ENCODE data around the gene C3orf18.

C3orf18 gene

DNA sequence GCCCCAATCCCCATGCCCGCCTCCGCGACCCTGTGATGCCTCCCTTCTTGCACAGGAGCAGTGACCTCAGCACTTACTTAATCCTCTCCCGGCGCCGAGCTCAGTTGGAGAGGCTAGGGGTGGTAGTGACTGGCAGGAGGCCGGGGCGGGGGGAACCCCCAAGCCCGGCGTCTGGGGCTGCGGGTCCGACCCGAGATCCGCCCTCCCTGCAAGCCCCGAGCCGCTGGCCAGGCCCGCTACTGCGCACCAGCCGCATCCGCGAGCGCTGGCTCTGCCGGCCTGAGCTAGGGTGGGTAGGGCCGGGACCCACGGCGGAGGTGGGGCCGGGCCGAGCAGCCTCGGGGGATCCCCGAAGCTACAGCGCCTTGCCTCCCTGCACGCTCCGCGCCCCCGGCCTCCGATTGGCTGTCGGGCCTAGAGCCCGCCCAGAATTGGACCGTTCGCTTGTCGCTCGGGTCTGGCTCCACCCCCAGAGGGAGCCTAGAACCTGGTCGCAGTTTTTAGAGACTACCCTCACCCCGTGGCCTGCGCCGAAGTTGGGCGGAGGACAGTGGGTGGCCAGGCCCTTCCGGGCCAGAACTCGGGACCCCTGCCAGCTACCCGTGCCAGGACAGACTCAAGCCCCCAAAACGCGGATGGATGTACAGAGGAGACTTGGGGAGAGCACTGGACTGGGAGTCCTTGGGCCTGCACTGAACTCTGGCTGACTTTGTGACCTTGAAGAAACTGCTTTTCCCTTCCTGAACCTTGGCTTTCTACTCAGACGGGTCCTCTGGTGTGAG lies at the start of gene C3orf18:
Gene C3orf18, minus strand, starts transcription at position 362 of the 782 bp plus-strand sequence. CDS start 2,048 bp downstream, outside the sequence.
- DNase-seq = peak; percentile 1

DNA sequence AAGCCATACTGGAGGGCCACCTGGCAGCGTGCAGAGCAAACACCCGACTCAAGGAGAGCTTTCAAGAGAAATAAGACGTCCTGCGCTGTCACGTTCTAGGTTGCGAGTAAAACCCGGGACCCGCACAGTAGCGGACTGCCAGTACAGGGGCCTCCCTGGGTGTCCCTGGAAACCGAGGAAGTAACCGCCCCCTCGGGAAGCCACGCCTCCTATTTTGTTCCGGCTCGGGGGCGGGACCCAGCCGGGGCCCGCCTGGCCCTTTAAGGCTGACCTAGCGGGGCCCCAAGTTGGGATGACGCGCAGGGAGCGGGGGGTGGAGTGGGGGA lies 49.2 kb upstream of the C3orf18 start:
- peak; percentile 87 for DNase-seq

DNA sequence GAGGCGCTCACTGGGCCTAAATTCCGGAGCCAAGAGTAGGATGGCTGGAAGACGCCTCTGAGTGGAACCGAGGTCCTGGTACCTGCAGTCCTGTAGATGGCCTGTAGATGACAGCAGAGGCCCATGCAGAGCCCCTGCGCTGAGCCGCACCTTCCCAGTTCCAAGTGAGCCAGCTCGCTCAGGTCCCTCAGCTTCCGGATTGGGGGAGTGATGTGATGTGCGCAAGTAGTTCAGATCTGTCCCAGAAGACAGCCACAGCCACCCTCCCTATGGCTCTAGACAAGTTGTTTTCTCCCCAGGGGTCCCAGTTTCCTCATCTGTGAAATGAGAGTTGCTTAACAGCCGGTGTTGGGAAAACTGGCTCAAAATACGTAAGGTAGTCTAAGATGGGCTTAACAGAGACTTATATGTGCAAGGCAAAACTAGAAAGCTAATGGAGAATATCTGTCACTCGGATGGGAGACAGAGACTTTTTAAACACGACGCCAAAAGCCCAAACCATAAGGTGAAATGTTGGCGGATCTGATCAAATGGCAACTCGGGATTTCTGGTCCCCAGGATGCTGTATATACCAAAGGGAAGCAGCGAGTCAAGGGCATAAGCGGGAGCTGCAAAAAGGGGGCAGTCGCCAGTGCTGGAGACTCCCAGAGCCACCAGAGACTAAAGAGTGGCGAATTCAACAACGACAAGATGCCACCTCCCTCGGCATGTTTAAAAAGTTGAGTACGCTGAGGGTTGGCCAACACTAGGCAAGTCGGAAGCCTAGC lies 48.6 kb upstream of the C3orf18 start:
- DNase-seq = peak; percentile 57

DNA sequence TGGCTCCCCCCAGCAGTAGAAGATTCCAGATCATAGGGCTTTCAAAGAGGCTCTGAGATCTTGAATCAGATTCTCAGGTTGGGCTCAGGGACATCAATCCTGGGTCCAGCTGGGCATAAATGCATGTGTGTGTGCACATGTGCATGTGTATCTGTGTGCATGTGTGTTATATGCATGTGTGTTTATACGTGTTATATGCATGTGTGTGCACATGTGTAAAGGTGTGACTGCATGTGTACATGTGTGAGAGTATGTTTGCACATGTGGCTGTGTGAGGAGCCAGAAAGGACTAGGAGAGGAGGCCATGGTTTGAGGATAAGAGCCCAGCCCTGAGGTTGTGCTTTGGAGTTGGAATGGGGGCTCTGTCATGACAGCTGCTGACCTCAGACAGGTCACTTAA lies 47.6 kb upstream of the C3orf18 start:
- no peak for DNase-seq

DNA sequence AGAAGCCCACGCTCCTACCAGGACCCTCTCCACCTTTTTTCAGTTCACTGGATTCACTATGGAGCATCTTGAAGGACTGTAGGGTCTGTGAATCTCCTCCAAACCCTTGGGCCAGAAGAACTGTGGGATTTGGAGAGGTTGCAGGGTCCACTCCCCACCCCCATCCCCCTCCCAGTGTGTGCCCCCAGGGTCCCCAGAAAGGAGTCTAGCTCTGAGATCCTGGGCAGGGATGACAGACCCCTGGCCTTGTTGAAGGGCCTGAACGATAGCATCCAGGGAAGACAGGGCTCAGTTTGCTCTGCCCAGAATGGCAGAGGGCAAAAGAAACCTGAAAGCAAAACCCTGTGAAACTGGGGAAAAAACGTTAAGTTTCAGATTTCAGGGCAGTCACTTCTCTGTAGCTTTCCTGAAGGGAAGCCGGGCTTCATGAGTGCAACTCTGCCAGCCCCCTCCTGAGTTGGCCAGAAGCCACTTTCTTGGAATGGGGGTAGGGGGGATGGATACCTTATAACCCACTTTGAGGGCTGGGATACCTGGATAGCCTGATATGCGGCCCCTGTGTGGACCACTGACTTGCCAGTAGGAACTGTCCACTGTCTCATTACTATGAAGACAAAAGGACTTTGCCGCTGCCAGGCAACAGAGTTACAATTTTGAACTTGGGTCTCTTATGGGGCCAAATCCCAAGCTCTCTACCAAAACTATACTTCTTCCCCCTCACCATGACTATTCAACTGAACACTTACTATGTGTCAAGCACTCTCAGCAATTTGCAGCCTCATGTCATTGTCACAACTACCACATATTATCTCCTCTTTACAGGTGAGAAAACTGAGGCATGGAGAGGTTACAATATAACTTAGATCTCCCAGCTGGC lies 45.7 kb upstream of the C3orf18 start:
- DNase-seq = no peak

DNA sequence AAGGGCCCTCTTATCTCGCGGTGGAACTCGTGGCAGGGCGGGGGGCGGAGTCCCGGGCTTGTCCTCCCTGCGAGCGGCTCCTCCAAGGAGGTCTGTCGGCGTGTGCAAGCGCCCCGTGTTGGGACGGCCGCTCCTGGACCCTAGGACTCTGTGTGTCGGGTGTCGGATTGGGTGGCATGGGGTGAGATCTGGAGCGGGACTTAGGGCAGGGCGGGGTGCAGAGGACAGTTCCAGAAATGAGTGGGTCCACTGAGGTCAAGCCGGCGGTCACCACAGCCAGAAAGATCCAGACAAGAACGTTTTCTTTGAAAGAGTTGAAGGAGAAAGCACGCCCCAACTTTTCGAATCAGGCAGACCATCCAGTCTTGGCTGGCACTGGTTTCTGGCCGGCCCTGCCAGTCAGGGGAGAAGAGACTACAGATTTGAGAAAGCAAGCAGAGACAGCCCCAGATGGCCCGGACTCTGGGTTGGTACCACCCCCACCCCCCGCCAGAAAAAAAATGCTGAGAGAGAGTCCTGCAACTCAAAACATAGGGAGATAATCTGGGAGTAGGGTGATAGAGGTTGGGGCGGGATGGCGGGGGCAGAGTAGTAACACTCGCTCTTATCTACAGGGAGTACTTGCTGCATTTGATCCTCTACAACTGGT lies 44.8 kb upstream of the C3orf18 start:
- DNase-seq = no peak

DNA sequence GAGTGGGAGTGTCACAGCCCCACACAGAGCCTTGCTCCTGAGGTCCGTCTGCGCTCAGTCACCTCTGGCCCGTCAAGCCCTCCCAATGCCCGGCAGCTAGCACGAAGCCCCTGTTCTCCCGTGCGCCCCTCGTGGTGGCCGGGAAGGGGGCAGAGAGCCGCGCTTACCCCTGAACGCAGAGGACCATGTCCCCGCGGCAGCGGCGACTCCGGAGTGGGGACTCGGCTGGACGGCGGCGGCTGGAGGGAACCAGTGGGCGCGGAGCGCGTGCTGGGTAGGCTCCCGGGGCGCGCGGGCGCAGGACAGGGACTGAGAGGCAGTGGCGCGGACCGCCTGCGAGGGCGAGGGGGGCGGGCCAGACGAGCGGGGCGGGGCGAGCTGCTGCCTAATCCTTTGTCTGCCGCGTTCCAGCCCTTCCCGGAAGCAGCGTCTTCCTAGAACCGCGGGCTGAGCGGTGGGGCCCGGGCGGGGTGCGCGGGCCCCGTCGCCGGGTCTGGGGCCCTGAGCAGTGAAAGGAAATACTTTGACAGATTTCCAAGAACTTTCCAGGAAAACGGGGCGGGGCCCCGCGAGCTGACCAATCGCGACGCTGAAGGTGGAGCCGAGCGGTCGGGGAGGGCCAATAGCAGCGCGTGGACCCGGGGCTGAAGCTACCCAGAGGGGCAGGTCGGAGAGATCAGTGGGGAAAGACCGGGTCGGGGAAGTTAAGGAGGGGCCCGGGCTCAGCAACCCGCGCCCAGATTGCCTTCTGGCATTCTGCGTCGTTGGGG lies 44.1 kb upstream of the C3orf18 start, which contains the start of gene CISH:
Gene CISH, minus strand, starts transcription at position 311 of the 770 bp plus-strand sequence. Its CDS starts 124 bp downstream, at position 187.
- peak; percentile 97 for DNase-seq

DNA sequence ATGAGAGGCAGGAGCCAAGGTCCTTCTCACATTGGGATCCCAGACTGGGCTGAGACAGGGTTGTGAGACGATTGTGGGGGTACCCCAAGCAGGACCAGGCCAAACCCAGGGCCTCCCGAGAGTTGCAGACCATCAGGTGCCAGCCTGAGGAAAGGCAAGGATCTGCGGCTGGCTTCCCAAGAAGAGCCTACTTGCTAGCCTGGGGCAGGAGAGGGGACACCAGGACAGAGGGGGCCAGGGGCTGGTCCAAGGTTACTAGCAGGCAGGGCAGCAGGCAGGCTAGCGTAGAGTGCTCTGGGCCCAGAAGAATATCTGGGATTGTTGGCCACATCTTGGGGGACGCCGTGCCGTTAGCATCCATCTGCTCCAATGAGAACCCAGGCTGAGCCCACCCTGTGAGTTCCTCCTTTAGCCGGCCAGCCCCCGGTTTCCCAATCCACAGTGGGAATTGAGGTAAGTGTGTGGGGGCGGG lies 43.5 kb upstream of the C3orf18 start:
- no peak for DNase-seq

DNA sequence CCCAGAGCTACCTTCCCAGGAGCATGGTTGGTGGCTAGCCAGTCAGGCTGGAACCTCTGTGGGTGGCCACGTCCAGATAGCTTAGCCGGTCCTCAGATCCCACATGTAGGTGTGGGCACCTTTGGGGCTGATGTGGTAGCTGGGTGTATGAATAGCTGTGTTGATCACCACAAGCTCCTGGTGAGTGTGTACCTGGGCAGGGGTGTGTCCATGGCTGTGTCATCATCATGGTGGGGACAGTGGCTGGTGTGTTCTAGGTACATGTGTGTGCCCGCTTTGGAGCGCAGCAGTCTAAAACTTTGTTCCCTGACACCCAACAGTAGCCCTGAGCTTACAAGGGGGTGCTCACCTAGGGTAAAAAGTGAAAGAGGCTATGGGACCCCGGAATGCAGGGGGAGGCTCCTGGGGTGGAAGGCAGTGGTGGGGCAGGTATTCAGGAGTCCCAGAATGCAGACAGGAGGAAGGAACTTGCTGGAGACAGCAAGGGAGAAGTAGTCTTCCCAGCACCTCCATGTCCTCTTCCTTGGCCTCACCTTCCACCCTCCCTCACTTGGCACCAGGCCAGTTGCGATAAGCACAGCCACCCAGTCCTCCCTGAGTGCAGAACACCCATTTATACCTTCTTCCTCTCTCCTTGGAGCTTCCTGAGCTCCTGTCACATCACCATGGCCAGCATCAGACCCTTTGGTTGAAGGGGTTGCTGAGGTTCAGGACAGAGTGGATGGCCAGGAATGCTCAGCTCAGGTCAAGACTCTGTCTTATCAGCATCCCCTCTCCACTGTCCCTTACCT lies 42.8 kb upstream of the C3orf18 start:
- no peak for DNase-seq

DNA sequence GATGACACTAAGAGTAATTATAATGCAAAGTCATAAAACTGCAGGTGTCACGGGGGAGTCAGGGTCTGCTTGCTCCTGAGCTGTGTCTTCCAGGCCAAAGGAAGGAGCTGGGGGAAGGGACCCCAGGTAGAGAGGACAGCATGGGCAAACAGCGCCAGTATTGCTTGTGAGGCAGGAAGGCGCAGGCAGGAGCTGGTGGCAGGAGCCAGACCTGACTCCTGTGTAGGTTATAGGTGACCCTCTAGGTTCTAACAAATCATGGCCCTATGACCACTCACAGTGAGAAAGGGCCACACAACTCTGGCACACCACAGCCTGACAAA lies 42.2 kb upstream of the C3orf18 start:
- DNase-seq = no peak

DNA sequence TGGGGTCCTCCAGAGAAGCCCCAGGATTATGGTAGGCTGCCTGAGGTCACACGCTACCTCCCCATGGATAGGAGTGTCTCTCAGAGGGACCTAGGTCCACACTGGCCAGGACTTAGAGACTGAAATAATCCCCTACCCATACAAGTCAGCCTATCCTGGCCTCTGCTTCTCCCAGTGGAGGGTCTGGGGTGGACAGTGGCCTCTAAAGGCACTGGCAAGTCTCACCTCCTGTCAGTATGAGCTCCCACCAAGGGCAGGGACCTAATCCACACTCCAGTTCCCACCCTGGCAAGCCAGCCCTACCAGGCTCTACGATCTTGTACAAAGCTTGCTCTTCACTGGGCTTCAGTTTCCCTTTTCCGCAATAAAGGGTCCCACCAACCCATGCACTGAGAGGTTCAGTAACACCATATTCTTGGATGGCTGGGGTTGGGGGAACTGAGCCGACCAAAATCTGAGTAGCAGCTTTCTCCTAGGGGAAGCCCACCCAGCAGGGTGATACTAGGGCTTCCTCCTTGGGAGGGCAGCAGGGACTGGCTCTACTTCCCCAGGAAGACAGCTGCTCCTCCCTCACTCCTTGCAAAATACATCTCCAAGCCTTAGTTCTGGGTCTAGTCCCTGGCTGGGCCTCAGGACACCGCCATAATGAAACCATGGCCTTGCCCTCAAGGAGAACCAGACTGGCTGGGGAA lies 41.7 kb upstream of the C3orf18 start:
- DNase-seq = peak; percentile 33

DNA sequence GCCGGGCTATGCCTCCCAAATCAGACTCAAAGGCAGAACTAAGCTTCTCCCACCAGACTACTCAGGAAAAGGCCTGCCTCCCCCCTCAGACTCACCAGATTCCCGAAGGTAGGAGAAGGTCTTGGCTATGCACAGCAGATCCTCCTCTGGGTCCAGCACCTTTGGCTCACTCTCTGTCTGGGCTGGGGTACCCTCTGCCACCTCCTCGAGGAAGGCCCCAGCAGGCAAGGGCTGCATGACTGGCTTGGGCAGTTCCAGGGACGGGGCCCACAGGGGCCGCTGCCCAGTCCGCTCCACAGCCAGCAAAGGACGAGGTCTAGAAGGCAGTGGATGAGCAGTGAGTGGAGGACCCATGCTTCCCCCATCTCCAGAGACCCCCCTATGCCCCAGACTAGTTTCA lies 40.7 kb upstream of the C3orf18 start:
- DNase-seq = no peak

DNA sequence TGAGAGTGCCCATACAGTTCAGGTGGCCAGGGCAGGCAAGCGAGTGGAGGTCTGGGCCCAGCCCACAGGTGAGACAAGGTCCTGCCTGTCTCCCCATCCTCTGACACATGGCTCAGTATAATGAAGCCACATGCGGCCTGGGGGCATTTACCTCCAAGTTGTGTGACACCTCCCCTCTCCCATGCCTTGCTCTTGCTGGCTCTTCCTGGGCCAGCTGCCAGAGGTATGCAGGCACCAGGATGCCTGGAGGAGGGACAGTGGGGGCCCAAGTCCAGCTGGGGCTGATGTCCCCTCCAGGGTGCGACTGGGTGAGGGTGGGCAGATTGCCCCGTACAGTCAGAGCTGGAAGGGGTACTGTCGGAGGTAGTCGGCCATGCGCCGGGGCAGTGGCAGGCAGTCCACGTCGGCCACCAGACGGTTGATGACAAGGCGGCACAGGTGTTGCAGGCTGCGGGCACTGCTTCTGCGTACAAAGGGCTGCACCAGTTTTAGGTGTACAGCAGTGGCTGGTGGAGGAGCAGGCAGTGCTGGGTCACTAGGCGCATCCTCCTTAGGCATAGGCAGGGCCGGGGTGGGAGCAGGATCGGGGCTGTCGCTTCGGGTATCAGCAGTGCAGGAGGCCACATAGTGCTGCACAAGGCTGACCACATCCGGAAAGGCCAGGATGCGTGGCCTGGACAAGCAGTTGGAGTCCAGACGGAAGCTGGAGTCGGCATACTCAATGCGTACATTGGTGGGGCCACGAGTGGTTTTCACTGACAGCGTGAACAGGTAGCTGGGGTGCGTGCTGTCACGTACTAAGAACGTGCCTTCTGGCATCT lies 39.9 kb upstream of the C3orf18 start:
- DNase-seq = no peak

DNA sequence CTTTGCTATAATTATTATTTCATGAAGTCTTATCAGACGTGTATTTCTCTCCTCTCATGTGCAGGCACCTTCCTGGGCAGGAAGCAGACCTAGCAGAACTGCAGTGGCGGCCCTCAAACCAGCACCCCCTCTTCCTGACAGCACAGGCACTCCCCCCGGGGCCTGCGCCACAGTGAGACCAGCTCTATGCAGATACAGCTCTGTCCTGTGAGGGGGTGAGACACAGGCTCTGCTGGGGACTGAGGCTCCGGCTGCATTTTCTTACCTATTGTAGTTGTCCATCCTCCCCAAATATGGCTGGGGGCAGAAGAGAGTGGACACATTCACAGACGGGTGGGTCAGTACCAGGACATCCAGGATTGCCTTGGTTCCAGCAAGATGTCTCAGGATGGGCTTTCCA lies 39.0 kb upstream of the C3orf18 start:
- no peak for DNase-seq

DNA sequence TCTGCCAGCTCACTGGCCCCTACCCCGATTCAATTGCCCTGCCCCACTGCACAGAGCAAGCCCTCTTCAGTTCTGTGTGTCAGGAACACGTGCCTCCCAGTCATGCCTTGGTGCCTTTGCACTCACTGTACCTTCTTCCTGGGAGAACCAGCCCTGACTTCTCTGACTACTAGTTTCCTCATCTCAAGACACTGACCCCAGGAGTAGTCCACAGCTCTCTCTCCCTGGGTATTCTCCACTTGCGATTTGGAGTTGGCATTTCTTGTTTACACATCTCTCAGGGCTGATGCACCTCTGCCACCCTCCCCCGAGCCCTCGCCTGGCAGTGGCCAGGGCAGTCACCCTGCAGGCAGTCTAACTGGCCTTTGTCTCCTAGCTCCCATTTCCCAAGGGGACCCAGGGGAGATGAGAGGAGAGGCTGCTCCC lies 38.4 kb upstream of the C3orf18 start:
- DNase-seq = peak; percentile 32

DNA sequence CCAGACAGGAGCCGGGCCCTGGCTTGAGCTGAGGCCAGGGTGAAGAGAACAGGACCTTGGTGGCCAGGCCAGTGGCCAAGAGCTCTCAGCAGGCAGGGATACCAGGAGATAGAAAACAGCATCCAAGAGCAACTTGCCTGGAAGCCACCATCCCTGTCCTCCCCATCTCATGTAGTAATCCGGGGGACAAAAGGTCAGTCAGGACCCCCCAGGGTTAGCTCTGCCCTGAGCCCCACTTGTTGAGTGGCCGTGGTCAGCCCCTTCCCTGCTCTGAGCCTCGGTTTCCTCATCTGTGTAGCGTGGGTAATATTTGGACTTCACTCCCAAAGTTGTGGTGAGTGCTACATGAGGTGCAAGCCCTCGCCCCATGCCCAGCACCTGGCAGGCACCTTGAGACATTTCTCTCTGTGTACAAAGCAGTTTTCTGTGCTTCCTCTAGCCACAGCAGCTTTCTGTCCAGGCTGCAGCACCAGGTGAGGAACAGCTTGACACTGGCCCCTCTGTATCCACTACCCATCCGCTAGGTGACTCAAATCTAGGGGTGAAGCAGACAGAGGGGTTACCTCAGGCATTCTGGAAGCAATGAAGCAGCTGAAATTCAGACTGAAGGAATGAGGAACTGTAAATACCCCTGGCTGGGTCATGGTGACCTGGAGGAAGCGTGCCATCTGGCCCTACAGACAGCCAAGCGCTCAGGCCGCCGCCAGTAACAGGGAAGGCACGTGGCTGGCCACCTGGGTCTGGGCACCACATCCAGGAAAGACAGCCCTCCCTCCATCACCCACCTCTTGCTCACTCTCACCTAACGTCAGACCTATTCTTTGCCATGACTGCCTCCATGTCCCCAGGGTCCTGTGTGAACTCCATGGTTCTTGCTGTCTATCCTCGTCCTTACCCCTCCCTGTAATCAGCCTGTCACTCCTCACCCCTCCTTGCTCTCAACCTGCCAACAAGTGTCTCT lies 37.4 kb upstream of the C3orf18 start:
- DNase-seq = peak; percentile 64

DNA sequence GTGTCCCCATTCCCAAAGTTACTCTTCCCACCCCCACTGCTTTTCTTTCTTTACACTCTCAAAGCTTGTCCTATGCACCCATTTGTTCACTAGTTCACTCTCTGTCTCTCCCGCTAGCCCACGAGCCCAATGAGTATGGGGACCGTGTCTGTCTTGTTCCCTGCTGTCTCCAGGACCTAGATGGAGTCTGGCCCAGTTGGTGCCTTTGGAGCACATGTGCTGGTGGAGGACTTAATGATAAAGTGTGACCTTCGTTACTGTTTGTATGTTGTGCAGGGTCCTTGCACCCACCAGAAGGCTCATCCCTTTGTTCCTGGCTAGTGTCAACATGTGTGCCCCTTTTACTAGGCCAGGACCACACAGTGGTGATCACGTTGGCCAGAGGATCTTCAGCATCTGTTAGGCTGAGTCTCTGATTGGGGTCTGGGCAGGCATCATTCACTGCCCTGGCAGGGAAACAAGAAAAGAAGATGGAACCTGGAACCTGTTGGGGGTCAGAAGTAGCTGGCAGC lies 36.6 kb upstream of the C3orf18 start:
- no peak for DNase-seq
